GM12892 (cell line): ENCODE results near the gene SLC6A17.

Source experiments
- POLR2A ChIP-seq: IDR thresholded peaks from 2 replicates; pipeline ENCODE4 v1.6.1; 2011; ENCODE audit warnings: low read depth, low read length, control low read depth
- POLR2AphosphoS5 ChIP-seq: IDR thresholded peaks from 2 replicates; pipeline ENCODE4 v1.6.1; 2011; ENCODE audit warnings: low read depth, low read length, control low read depth

DNA sequence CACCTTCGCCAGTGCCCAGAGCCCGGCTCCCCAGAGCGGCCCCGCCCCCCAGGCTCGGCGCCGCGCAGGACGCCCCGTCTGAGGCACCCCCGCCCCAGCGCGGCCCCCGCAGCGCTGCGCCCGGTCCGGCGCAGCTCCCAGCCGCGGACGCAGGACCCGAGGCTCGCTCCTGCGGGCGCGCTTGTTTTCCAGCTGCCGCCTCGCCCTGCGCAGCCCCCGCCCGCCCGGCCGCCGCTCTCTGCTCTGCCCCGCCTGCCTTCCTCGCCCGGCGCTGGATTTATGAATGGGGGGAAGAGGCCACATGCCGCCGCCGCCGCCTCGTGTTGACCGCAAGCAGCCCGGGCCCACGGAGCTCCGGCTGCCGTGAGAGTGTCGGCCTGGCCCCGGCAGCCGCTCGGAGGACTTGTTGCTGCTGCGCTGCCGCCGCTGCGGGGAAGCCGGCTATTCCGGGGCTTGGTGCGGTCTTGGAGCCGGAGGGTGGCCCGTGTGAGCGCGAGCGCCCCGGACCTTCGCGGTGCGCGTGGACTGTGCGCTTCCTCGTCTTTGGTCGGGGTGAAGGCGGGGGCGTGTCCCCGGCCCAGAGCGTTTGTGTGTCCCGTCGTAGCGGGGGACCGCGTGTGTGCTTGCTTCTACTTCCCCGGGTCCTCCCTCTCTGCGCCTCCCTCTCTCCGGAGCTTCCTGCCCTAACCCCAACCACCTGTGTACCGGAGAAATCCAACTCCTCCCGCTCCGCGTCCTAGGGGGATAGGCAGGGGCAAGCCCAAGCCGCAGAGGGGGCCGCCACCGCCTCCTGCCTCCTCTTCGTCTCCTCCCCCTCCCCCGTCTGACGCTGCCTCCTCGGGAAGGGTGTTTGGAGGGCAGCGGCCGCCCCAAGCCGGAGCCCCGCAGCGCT lies 60.6 kb downstream of the SLC6A17 start:
- no peak for TF ChIP-seq POLR2A
- TF ChIP-seq POLR2AphosphoS5 = no peak
